Stimulated activated CD4-positive, alpha-beta T cell treated with anti-CD3 and anti-CD28 coated beads, Interleukin-2, amount 100 ng/mL, for 4 hours (primary cell): ENCODE measurements around the gene PCDH12.
"Not testable (repeated sequence)": the region's sequence is repeated elsewhere in the genome, so short reads cannot be mapped to it uniquely, and the experiment has no call there.

Experiments
- DNase-seq: peaks from one replicate; pipeline ENCODE4 v3.0.0-alpha.2; 2020; ENCODE audit warnings: low read depth

PCDH12 gene

GRCh38 chr5:141940695-141941271 lies 17.2 kb downstream of the PCDH12 start:
- no peak for DNase-seq

- no peak for DNase-seq
Measured at GRCh38 chr5:141935538-141935937, 22.5 kb downstream of the PCDH12 start.

GRCh38 chr5:141934099-141934844 lies 23.7 kb downstream of the PCDH12 start:
- no peak for DNase-seq

GRCh38 chr5:141933151-141933550 lies 24.9 kb downstream of the PCDH12 start:
- no peak for DNase-seq

GRCh38 chr5:141931694-141932093 lies 26.3 kb downstream of the PCDH12 start:
- DNase-seq = no peak

GRCh38 chr5:141929398-141930058 lies 28.5 kb downstream of the PCDH12 start:
- DNase-seq = no peak

GRCh38 chr5:141928051-141928450 lies 30.0 kb downstream of the PCDH12 start:
- DNase-seq = no peak

- DNase-seq = no peak
Measured at GRCh38 chr5:141926434-141926833, 31.6 kb downstream of the PCDH12 start.

- peak; percentile 89 for DNase-seq
Measured at GRCh38 chr5:141923448-141924313, 34.3 kb downstream of the PCDH12 start, which contains the start of gene DELE1. TSS of gene DELE1 (plus strand) at chr5:141923871. CDS start at chr5:141923942, 71 bp downstream.

- not testable (repeated sequence) for DNase-seq
Measured at GRCh38 chr5:141922827-141923447, 35.1 kb downstream of the PCDH12 start.

GRCh38 chr5:141920771-141921170 lies 37.2 kb downstream of the PCDH12 start:
- DNase-seq = no peak

- no peak for DNase-seq
Measured at GRCh38 chr5:141919218-141920119, 38.5 kb downstream of the PCDH12 start.

- no peak for DNase-seq
Measured at GRCh38 chr5:141917760-141918159, 40.2 kb downstream of the PCDH12 start.

GRCh38 chr5:141916522-141916921 lies 41.5 kb downstream of the PCDH12 start:
- no peak for DNase-seq

- no peak for DNase-seq
Measured at GRCh38 chr5:141915881-141916336, 42.1 kb downstream of the PCDH12 start.

- no peak for DNase-seq
Measured at GRCh38 chr5:141914797-141915196, 43.2 kb downstream of the PCDH12 start.

GRCh38 chr5:141914199-141914743 lies 43.7 kb downstream of the PCDH12 start:
- DNase-seq = no peak

GRCh38 chr5:141913560-141914198 lies 44.3 kb downstream of the PCDH12 start:
- no peak for DNase-seq

- no peak for DNase-seq
Measured at GRCh38 chr5:141910271-141910673, 47.7 kb downstream of the PCDH12 start.

- no peak for DNase-seq
Measured at GRCh38 chr5:141909212-141909611, 48.8 kb downstream of the PCDH12 start.
